ENCODE measurements around the gene ANO1. TPM values are rescaled to one million over a fixed set of nuclear protein-coding genes. Genes with fewer than 3 reads are reported as not detected.

The ANO1 gene
- total and polyA plus RNA-seq, 2 of the 8 experiments (the other 6 are each of a cell fraction or from before 2014, with no cell fraction given) = 4.7 to 5.0 TPM

- TF ChIP-seq RFX5 (IDR thresholded peaks at IDR 0.05; ENCODE audit: borderline replicate concordance, low read depth, low read length) (no peak), SP1 (IDR thresholded peaks at IDR 0.05; ENCODE audit: low read depth, low read length) (no peak)
Measured at GRCh38 chr11:70087446-70088167, 9.5 kb downstream of the ANO1 start (continued).
